Adipocyte (in vitro differentiated cells): ENCODE results near the gene GALM.
"Not testable (repeated sequence)": the region's sequence is repeated elsewhere in the genome, so short reads cannot be mapped to it uniquely, and the experiment has no call there.

Source experiments
- DNase-seq: peaks from one replicate; pipeline ENCODE4 v3.0.0-alpha.2; 2015; ENCODE audit warnings: low read depth
- H3K27me3 ChIP-seq: replicated peaks from 2 replicates; pipeline ENCODE4 v1.7.0; 2013; ENCODE audit warnings: mild to moderate bottlenecking, low read length, moderate library complexity; ENCODE audit not compliant: control insufficient read depth, insufficient read depth
- H3K36me3 ChIP-seq: 2 replicates; pipeline ENCODE4 v1.7.0; 2013; ENCODE audit warnings: low read length, mild to moderate bottlenecking, moderate library complexity; ENCODE audit not compliant: control insufficient read depth, insufficient read depth, severe bottlenecking
- H3K4me1 ChIP-seq: 2 replicates; pipeline ENCODE4 v1.7.0; 2013; ENCODE audit warnings: mild to moderate bottlenecking, low read length, moderate library complexity; ENCODE audit not compliant: control insufficient read depth, insufficient read depth
- H3K4me3 ChIP-seq: 2 replicates; pipeline ENCODE4 v1.7.0; 2013; ENCODE audit warnings: mild to moderate bottlenecking, low read length, moderate library complexity
- H3K9ac ChIP-seq: 2 replicates; pipeline ENCODE4 v1.7.0; 2013; ENCODE audit warnings: mild to moderate bottlenecking, low read length, moderate library complexity
- H3K9me3 ChIP-seq: 2 replicates; pipeline ENCODE4 v1.7.0; 2013; ENCODE audit warnings: mild to moderate bottlenecking, low read length, moderate library complexity; ENCODE audit not compliant: control insufficient read depth

GALM gene

GRCh38 chr2:38633895-38634294, 32.0 kb upstream of the GALM start:
- Histone ChIP-seq H3K9me3 (no peaks in the 10 kb centered on the region), H3K36me3 (no peaks in the 10 kb centered on the region), H3K4me1 (no peaks in the 10 kb centered on the region), H3K27me3 (no peaks in the 10 kb centered on the region), H3K4me3 (no peak overlapping the region), H3K9ac (no peak overlapping the region)
- DNase-seq, result no peak

- H3K4me3 ChIP-seq, result no peak overlapping the region
- no peaks in the 10 kb centered on the region for H3K4me1 ChIP-seq
Measured at GRCh38 chr2:38634684-38635083, 31.2 kb upstream of the GALM start.

DNA sequence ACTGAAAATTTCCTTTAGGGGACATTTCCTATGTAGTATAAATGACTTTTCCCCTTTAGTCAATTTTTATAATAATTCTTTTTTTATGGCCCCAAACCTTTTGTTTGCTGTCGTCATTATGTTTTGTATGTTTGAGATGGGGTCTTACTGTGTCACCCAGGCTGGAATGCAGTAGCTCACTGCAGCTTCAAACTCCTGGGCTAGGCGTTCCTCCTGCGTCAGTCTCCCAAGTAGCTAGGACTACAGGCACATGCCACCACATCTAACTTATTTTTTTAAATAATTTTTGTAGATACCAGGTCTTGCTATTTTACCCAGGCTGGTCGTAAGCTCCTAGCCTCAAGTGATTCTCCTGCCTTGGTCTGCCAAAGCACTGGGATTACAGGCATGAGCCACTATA, 30.8 kb upstream of the GALM start:
- Histone ChIP-seq H3K4me1 (no peaks in the 10 kb centered on the region), H3K36me3 (no peaks in the 10 kb centered on the region), H3K27me3 (no peaks in the 10 kb centered on the region), H3K4me3 (no peak overlapping the region), H3K9ac (no peak overlapping the region), H3K9me3 (no peaks in the 10 kb centered on the region)
- DNase-seq, result no peak

More at GRCh38 chr2:38634684-38635083, 31.2 kb upstream of the GALM start:
- no peak for DNase-seq
- Histone ChIP-seq H3K9me3 (no peaks in the 10 kb centered on the region), H3K36me3 (no peaks in the 10 kb centered on the region), H3K9ac (no peak overlapping the region), H3K27me3 (no peaks in the 10 kb centered on the region)

DNA sequence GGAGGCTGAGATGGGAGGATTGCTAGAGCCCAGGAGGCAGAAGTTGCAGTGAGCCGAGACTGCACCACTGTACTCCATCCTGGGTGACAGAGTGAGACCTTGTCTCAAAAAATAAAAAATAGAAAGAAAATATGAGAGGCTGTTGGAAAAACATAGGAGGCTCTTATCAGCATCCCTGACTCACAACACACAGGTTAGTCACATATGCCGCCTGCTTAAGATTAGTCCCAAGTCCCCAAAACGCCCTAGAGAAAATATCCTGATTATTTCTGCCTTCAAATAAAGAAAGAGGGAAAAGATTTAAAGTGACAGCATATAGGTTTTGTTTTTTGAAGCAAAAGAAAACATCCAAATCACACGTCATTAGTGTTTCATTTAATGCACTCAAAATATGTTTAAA, 29.8 kb upstream of the GALM start:
- Histone ChIP-seq H3K27me3 (no peaks in the 10 kb centered on the region), H3K4me3 (no peak overlapping the region)
- DNase-seq, result no peak

DNA sequence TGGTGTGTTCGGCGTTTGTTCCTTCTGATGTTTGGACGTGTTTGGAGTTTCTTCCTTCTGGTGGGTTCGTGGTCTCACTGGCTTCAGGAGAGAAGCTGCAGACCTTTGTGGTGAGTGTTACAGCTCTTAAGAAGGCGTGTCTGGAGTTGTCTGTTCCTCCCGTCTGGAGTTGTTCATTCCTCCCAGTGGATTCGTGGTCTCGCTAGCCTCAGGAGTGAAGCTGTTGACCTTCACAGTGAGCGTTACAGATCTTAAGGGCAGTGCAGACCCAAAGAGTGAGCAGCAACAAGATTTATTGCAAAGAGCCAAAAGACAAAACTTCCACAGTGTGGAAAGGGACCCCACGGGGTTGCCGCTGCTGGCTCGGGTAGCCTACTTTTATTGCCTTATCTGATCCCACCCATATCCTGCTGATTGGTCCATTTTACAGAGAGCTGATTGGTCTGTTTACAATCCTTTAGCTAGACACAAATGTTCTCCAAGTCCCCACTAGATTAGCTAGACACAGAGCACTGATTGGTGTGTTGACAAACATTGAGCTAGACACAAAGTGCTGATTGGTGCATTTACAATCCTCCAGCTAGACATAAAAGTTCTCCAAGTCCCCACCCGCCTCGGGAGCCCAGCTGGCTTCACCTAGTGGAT, 23.4 kb upstream of the GALM start:
- not testable (repeated sequence) for H3K27me3 ChIP-seq, H3K4me3 ChIP-seq, H3K9me3 ChIP-seq, H3K36me3 ChIP-seq, H3K4me1 ChIP-seq, DNase-seq, H3K9ac ChIP-seq

More for the DNA sequence above, 29.8 kb upstream of the GALM start:
- Histone ChIP-seq H3K4me1 (no peaks in the 10 kb centered on the region), H3K9ac (no peak overlapping the region), H3K9me3 (no peaks in the 10 kb centered on the region), H3K36me3 (no peaks in the 10 kb centered on the region)

DNA sequence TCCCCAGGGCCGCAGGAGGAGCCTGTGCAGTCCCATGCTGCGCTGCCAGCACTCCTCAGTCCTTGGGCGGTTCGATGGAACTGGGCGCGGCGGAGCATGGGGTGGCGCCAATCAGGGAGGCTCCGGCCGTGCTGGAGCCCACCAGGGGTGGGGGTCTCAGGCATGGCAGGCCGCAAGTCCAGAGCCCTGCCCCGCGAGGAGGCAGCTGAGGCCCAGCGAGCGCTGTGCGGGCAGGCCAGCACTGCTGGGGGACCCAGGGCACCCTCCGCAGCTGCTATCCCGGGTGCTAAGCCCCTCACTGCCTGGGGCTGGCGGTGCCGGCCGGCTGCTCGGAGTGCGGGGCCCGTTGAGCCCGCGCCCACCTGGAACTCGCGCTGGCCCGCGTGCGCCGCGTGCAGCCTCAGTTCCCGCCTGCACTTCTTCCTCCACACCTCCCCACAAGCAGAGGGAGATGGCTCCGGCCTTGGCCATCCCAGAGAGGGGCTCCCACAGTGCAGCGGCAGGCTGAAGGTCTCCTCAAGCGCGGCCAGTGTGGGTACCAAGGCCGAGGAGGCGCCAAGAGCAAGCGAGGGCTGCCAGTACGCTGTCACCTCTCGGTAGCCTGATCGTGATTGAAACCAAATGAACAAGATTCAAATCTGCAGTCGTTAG, 22.8 kb upstream of the GALM start:
- Histone ChIP-seq H3K4me1 (no peaks in the 10 kb centered on the region), H3K36me3 (no peaks in the 10 kb centered on the region), H3K9ac (no peak overlapping the region), H3K27me3 (no peaks in the 10 kb centered on the region), H3K9me3 (no peaks in the 10 kb centered on the region), H3K4me3 (no peak overlapping the region)
- no peak for DNase-seq

DNA sequence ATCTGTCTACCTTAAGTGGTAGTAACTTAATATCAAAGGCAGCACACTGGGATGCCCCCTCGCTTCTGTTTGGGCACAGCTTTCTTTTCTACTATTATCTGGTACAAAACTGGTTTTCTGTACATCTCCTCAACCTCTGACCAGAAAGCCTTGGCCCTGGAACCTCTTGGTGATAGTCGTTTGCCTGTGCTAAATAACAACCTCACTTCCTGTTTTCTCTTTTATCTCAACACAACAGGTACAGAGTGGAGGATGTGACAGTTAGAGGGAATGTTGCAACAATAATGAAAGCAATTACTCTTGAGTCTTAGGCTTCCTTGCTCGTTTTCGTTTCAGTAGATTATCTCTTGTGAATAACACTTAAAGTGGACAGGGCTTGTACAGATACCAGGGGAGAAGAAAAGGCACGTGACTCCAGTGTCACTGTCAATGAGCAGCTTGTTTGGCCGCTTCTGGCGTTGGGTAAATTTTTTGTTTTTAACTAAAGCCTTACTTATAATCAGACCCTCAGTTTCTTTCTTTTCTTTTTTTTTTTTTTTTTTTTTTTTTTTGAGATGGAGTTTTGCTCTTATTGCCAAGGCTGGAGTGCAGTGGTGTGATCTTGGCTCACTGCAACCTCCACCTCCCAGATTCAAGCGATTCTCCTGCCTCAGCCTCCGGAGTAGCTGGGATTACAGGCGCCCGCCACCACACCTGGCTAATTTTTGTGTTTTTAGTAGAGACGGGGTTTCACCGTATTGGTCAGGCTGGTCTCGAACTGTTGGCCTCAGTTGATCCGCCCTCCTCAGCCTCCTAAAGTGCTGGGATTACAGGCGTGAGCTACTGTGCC, 22.0 kb upstream of the GALM start:
- not testable (repeated sequence) for H3K27me3 ChIP-seq, H3K4me1 ChIP-seq, DNase-seq, H3K4me3 ChIP-seq, H3K9ac ChIP-seq, H3K36me3 ChIP-seq, H3K9me3 ChIP-seq

GRCh38 chr2:38648107-38648761, 17.7 kb upstream of the GALM start:
- DNase-seq, result no peak
- Histone ChIP-seq H3K27me3 (no peaks in the 10 kb centered on the region), H3K36me3 (no peaks in the 10 kb centered on the region), H3K4me3 (no peak overlapping the region), H3K9ac (no peak overlapping the region), H3K4me1 (no peaks in the 10 kb centered on the region), H3K9me3 (no peaks in the 10 kb centered on the region)

DNA sequence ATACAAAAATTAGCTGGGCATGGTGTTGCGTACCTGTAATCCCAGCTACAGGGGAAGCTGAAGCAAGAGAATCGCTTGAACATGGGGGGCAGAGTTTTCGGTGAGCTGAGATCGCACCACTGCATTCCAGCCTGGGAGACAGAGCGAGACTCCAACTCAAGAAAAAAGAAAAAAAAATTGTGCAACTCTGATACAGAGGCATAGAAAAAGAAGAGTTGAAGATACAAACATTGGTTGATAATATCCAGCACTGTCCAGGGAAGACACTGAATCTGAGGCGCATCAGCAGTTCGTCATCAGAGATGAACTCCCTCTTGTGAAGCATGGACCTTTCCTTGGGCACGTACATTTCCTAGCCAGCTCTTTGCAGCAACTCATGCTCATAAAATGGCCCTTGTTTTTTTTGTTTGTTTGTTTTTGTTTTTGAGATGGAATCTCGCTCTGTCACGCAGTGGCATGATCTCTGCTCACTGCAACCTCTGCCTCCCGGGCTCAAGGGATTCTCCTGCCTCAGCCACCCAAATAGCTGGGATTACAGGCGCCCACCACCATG, 16.7 kb upstream of the GALM start:
- Histone ChIP-seq H3K9me3 (no peaks in the 10 kb centered on the region), H3K4me1 (no peaks in the 10 kb centered on the region), H3K27me3 (no peaks in the 10 kb centered on the region), H3K36me3 (no peaks in the 10 kb centered on the region), H3K9ac (no peak overlapping the region), H3K4me3 (no peak overlapping the region)
- DNase-seq, result no peak

- Histone ChIP-seq H3K36me3 (no peaks in the 10 kb centered on the region), H3K9ac (no peak overlapping the region), H3K4me3 (no peak overlapping the region), H3K4me1 (no peaks in the 10 kb centered on the region), H3K9me3 (no peaks in the 10 kb centered on the region), H3K27me3 (no peaks in the 10 kb centered on the region)
- no peak for DNase-seq
Measured at GRCh38 chr2:38650012-38650411, 15.9 kb upstream of the GALM start.

GRCh38 chr2:38650717-38651116, 15.2 kb upstream of the GALM start:
- DNase-seq, result no peak
- Histone ChIP-seq H3K27me3 (peaks cover under 1% of the 10 kb centered on the region), H3K4me1 (no peaks in the 10 kb centered on the region)

More at GRCh38 chr2:38650717-38651116, 15.2 kb upstream of the GALM start:
- no peak overlapping the region for H3K9ac ChIP-seq
- H3K9me3 ChIP-seq, result no peaks in the 10 kb centered on the region
- H3K36me3 ChIP-seq, result no peaks in the 10 kb centered on the region
- H3K4me3 ChIP-seq, result no peak overlapping the region
